ENCODE results near the gene SHROOM3.

Gene SHROOM3

DNA sequence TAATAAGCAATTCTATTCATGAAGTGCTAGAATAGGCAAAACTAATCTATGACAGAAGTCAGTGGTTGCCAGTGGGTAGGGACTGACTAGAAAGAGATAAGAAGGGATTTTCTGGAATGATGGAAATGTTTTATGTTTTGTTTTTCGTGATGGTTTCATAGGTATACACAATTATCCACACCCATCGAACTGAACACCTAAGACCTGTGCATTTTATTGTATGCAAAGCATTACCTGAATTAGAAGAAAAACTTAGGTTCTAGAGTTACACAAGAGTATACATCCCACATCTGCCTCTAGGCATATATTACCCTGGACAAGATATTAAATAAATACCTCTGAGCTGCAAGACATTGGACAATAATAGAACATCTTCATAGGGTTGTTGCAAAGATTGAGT is 257.7 kb downstream of the SHROOM3 start:
- Histone ChIP-seq H3K9ac (ENCODE audit: low read length) (peak overlapping the region; percentile 96), H3K27me3 (ENCODE audit: control insufficient read depth, insufficient read depth, low read length) (no peaks in the 10 kb centered on the region), H3K4me3 (ENCODE audit: low read length) (no peak overlapping the region), H3K9me3 (ENCODE audit: control insufficient read depth, low read length) (no peaks in the 10 kb centered on the region), H3K4me1 (ENCODE audit: control insufficient read depth, insufficient read depth, low read length) (peaks cover 64% of the 10 kb centered on the region), H3K36me3 (ENCODE audit: control insufficient read depth, insufficient read depth, low read length) (no peaks in the 10 kb centered on the region)

DNA sequence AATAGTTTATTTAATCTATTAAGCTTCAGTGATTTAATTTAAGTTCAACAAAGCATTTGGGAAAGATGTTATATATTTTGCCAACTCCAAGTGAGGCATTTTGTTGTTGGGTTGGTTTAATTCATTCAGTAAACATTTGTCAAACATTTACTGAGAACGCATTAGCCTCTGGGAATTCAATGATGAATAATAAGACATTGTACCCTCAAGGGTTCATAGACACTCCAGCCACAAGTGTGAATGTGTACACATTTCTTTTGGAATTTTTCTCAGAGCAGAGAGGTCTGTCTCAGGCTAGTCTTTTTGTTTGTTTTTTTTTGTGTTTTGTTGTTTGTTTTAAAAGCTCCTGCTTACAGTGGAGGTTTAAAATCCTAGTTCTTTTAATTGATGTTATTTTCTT is 259.0 kb downstream of the SHROOM3 start:
- Histone ChIP-seq H3K4me1 (ENCODE audit: control insufficient read depth, insufficient read depth, low read length) (peaks cover 70% of the 10 kb centered on the region), H3K4me3 (ENCODE audit: low read length) (no peak overlapping the region), H3K27me3 (ENCODE audit: control insufficient read depth, insufficient read depth, low read length) (no peaks in the 10 kb centered on the region), H3K9ac (ENCODE audit: low read length) (peak overlapping the region; percentile 46), H3K9me3 (ENCODE audit: control insufficient read depth, low read length) (no peaks in the 10 kb centered on the region), H3K36me3 (ENCODE audit: control insufficient read depth, insufficient read depth, low read length) (no peaks in the 10 kb centered on the region)

DNA sequence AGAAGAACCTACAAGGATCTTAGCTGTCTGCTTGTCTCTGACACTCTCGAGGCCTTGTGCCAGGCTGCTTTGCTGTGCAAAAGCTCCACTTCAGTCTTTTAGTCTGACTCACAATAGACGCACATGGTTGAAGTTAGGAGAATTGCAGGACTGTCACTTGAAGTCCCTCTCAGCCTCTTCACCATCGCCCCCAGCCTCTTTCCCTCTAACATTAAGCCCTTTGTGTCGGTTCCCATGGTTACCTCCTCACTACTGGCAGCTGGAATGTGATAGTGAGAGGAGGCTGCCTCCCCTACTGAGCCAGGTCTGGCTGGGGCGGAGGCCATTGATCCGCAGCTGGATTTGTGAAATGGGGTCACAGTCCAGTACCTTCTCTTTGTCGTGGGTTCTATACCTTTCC is 261.1 kb downstream of the SHROOM3 start:
- H3K4me3 ChIP-seq (ENCODE audit: low read length): no peak overlapping the region
- no peak overlapping the region for H3K9ac ChIP-seq (ENCODE audit: low read length)
- no peaks in the 10 kb centered on the region for H3K9me3 ChIP-seq (ENCODE audit: control insufficient read depth, low read length)
- H3K27me3 ChIP-seq (ENCODE audit: control insufficient read depth, insufficient read depth, low read length): no peaks in the 10 kb centered on the region
- peaks cover 87% of the 10 kb centered on the region for H3K4me1 ChIP-seq (ENCODE audit: control insufficient read depth, insufficient read depth, low read length)
- no peaks in the 10 kb centered on the region for H3K36me3 ChIP-seq (ENCODE audit: control insufficient read depth, insufficient read depth, low read length)

DNA sequence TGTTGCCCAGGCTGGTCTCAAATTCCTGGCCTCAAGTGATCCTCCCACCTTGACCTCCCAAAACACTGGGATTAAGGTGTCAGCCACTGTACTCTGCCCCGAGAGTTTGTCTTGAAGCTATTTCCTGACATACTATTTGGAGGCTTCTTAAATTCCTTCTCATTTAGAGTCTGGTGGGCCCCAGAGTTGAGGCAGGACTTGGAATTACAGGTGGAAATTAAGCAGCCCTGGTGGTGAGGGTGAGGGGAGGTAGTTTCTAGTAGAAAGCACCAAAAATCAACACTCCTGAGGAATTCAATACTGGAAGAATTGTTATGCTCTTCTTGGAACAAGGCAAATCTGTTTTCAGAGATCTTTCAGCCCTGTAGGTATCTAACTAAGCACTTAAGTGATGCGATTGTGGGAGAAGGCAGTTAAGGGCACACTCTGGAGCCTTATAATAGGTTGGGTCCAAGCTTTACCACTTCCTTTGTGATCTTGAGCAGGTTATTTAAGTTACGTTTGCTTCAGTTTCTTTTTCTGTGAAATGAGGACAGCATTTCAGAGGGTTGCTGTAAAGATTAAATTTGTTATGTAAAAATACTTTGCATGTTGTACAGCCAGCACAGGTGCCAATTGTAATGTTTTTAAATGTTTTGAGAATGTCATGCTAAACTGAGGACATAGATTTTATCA is 262.2 kb downstream of the SHROOM3 start:
- Histone ChIP-seq H3K4me3 (ENCODE audit: low read length) (no peak overlapping the region), H3K4me1 (ENCODE audit: control insufficient read depth, insufficient read depth, low read length) (peaks cover 92% of the 10 kb centered on the region), H3K9me3 (ENCODE audit: control insufficient read depth, low read length) (no peaks in the 10 kb centered on the region), H3K36me3 (ENCODE audit: control insufficient read depth, insufficient read depth, low read length) (no peaks in the 10 kb centered on the region), H3K9ac (ENCODE audit: low read length) (peak overlapping the region; percentile 30), H3K27me3 (ENCODE audit: control insufficient read depth, insufficient read depth, low read length) (no peaks in the 10 kb centered on the region)

DNA sequence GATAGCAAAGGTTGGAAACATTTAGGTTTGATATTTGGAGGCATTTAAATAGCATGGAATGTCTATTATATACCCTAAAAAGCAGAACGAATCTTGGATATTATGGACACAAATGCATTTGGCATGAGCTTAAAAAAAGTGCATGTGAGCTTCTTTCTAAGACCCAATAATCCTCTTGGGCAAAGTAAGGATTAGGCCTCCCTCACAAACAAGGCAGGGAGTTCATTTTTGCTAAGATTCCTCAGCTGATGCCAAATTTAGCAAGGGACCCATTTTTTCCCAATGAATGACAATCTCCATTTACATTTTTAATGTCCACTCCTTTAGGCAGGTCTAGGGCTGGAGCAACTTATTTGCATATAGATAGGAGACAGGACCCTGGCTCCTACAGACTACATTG is 263.1 kb downstream of the SHROOM3 start:
- Histone ChIP-seq H3K4me1 (ENCODE audit: control insufficient read depth, insufficient read depth, low read length) (peaks cover 93% of the 10 kb centered on the region), H3K27me3 (ENCODE audit: control insufficient read depth, insufficient read depth, low read length) (no peaks in the 10 kb centered on the region), H3K36me3 (ENCODE audit: control insufficient read depth, insufficient read depth, low read length) (no peaks in the 10 kb centered on the region), H3K9ac (ENCODE audit: low read length) (no peak overlapping the region), H3K9me3 (ENCODE audit: control insufficient read depth, low read length) (no peaks in the 10 kb centered on the region), H3K4me3 (ENCODE audit: low read length) (no peak overlapping the region)

DNA sequence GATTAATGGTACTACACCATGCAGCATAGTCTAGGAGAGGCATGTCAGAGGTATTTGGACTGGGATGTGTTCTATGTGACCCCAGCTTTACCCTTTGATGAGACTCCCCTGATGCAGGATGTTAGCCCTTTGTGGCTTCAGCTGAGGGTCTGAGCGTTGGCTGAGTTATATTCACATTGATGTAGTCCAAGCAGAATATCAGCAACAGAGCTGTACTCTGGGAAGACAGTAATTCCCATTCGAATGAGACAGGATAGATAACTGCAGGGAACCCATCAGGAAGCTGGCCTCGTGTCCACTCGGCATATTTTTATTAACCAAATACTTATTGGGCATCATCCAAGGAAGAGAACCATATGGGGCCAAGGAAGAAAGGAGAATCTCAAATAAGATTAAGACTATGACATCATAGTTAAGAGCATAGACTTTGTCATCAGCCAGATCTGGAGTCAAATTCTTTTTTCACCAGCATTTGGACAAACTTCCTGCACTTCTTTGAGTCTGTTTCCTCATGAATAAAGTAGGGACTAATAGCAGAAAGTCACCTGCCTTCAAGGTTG is 264.8 kb downstream of the SHROOM3 start:
- H3K4me1 ChIP-seq (ENCODE audit: control insufficient read depth, insufficient read depth, low read length): peaks cover 93% of the 10 kb centered on the region
- H3K9ac ChIP-seq (ENCODE audit: low read length): no peak overlapping the region
- no peaks in the 10 kb centered on the region for H3K36me3 ChIP-seq (ENCODE audit: control insufficient read depth, insufficient read depth, low read length)
- no peaks in the 10 kb centered on the region for H3K27me3 ChIP-seq (ENCODE audit: control insufficient read depth, insufficient read depth, low read length)
- H3K9me3 ChIP-seq (ENCODE audit: control insufficient read depth, low read length): no peaks in the 10 kb centered on the region
- H3K4me3 ChIP-seq (ENCODE audit: low read length): no peak overlapping the region

DNA sequence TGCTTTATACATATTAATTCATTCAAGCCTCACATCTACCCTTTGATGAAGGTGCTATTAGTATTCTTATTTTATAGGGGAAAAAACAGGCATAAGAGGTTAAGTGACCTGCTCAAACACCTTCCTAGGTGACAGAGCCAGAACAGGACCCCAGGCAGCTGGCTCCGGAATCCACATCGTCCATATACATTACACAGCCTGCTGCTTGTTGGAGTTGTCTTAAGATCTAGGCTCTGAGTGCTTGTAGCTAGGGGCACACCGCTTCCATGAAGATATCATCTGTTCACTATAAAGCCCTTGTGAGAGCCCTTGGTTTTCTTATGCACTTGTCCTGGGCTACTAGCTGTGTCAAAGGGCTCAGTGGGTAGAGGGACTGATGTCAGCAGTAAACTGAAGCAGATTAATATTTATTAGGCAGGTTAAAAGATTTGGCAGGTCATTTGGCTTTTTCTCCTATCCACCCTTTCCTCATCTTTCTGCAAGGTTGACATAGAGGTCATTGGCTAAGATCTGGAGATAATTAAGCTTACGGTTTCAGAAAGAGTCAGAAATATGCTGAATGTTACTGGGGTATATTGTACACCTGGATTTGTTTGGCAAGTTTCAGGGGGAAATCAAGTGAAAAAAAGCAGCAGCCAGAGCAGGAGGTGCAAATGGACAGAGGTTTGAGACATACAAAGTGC is 267.6 kb downstream of the SHROOM3 start:
- Histone ChIP-seq H3K36me3 (ENCODE audit: control insufficient read depth, insufficient read depth, low read length) (no peaks in the 10 kb centered on the region), H3K9me3 (ENCODE audit: control insufficient read depth, low read length) (no peaks in the 10 kb centered on the region), H3K4me1 (ENCODE audit: control insufficient read depth, insufficient read depth, low read length) (peaks cover 94% of the 10 kb centered on the region), H3K4me3 (ENCODE audit: low read length) (no peak overlapping the region), H3K9ac (ENCODE audit: low read length) (peak overlapping the region; percentile 53), H3K27me3 (ENCODE audit: control insufficient read depth, insufficient read depth, low read length) (no peaks in the 10 kb centered on the region)

GRCh38 chr4:76703123-76703490 is 268.1 kb downstream of the SHROOM3 start:
- Histone ChIP-seq H3K4me1 (ENCODE audit: control insufficient read depth, insufficient read depth, low read length) (peaks cover 94% of the 10 kb centered on the region), H3K9me3 (ENCODE audit: control insufficient read depth, low read length) (no peaks in the 10 kb centered on the region), H3K36me3 (ENCODE audit: control insufficient read depth, insufficient read depth, low read length) (no peaks in the 10 kb centered on the region), H3K4me3 (ENCODE audit: low read length) (no peak overlapping the region), H3K9ac (ENCODE audit: low read length) (peak overlapping the region; percentile 53), H3K27me3 (ENCODE audit: control insufficient read depth, insufficient read depth, low read length) (no peaks in the 10 kb centered on the region)

DNA sequence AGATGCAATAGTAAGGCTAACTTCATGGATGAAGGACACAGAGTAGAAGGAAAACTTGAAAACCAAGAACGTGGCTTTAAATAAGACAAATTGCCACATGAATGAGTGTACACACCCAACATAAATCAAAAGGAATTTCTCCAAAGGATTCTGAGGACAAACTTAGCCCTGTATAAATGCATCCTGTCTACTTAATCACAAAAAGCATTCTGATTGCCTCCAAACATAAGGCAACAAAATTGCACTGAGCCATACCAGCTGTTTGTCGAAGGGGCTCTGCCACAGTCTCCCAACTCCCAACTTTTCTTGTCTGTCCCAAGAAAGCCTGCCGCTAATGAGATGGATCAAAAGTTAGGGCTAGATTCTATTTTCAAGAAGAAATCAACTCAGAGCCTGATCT is 268.6 kb downstream of the SHROOM3 start:
- Histone ChIP-seq H3K4me3 (ENCODE audit: low read length) (no peak overlapping the region), H3K4me1 (ENCODE audit: control insufficient read depth, insufficient read depth, low read length) (peaks cover 94% of the 10 kb centered on the region), H3K9me3 (ENCODE audit: control insufficient read depth, low read length) (no peaks in the 10 kb centered on the region), H3K27me3 (ENCODE audit: control insufficient read depth, insufficient read depth, low read length) (no peaks in the 10 kb centered on the region), H3K36me3 (ENCODE audit: control insufficient read depth, insufficient read depth, low read length) (no peaks in the 10 kb centered on the region), H3K9ac (ENCODE audit: low read length) (peak overlapping the region; percentile 53)

DNA sequence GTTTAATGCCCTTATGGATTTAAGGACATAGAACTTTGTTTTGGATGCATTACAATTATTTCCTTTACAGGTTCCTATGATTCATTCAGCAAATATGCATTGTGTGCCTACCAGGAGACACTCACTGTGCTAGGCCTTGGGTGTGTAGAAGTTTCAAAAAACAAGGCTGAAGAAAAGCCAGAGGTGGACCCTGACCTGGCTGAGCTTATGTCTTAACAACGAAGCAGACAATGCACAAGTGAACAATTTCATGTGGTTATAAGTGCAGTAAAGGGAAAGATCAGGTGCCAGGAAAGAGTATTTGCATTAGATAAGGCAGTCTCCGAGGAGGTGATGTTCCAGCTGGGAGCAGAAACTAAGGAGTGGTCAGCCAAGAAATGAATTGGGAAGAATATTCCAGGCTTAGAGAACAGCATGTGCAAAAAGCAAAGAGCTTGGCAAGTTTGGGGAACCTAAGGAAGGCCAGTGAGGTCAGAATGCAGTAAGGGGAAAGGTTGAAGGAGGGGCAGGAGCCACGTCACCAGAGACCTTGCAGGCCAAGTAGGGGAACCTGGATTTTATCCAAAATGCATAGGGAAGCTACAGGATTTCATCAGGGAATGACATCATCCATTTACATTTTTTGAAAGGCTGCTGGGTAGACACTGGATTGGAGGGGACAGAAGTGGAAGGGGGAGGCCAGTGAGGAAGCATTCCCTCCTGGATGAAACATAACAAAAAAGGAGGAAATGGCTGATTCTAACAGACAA is 269.3 kb downstream of the SHROOM3 start:
- H3K9ac ChIP-seq (ENCODE audit: low read length): peak overlapping the region; percentile 60
- H3K4me3 ChIP-seq (ENCODE audit: low read length): no peak overlapping the region
- no peaks in the 10 kb centered on the region for H3K9me3 ChIP-seq (ENCODE audit: control insufficient read depth, low read length)
- H3K4me1 ChIP-seq (ENCODE audit: control insufficient read depth, insufficient read depth, low read length): peaks cover 92% of the 10 kb centered on the region
- no peaks in the 10 kb centered on the region for H3K27me3 ChIP-seq (ENCODE audit: control insufficient read depth, insufficient read depth, low read length)
- H3K36me3 ChIP-seq (ENCODE audit: control insufficient read depth, insufficient read depth, low read length): no peaks in the 10 kb centered on the region

- no peaks in the 10 kb centered on the region for H3K9me3 ChIP-seq (ENCODE audit: control insufficient read depth, low read length)
- H3K9ac ChIP-seq (ENCODE audit: low read length): peak overlapping the region; percentile 60
- H3K27me3 ChIP-seq (ENCODE audit: control insufficient read depth, insufficient read depth, low read length): no peaks in the 10 kb centered on the region
- H3K36me3 ChIP-seq (ENCODE audit: control insufficient read depth, insufficient read depth, low read length): peaks cover 4% of the 10 kb centered on the region
- H3K4me3 ChIP-seq (ENCODE audit: low read length): no peak overlapping the region
- peaks cover 81% of the 10 kb centered on the region for H3K4me1 ChIP-seq (ENCODE audit: control insufficient read depth, insufficient read depth, low read length)
Observed at GRCh38 chr4:76705472-76705871, 270.4 kb downstream of the SHROOM3 start.

DNA sequence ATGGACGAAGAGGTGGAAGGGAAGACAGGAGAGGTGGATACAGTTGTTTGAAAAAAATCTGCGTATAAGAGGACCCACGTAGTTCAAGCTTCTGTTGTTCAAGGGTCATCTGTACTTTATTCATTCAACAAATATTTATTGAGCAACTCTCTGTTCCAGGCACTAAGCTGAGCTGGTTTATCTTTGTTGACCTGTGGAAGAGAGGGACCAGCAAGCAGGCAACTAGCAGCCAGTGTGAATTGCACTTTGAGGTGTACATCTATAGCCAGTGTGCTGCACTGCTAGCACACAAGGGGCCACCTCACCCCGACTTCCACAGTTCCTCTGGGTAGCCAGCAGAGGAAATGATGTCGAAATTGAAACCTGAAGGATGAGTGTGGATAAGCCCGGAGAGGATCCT is 271.6 kb downstream of the SHROOM3 start:
- Histone ChIP-seq H3K36me3 (ENCODE audit: control insufficient read depth, insufficient read depth, low read length) (peaks cover 4% of the 10 kb centered on the region), H3K4me1 (ENCODE audit: control insufficient read depth, insufficient read depth, low read length) (peaks cover 73% of the 10 kb centered on the region), H3K9me3 (ENCODE audit: control insufficient read depth, low read length) (no peaks in the 10 kb centered on the region), H3K9ac (ENCODE audit: low read length) (no peak overlapping the region), H3K4me3 (ENCODE audit: low read length) (no peak overlapping the region), H3K27me3 (ENCODE audit: control insufficient read depth, insufficient read depth, low read length) (no peaks in the 10 kb centered on the region)
